K562 (cell line): ENCODE results near the gene GAPDHS. TPM values are rescaled to one million over a fixed set of nuclear protein-coding genes. Genes with fewer than 3 reads are reported as not detected.

Experiments
- ATAC-seq: fragments of 200-7000 bp; cut with Tn5 transposase; 3 replicates; pipeline ENCODE4 v1.9.1; 2020; ENCODE audit warnings: moderate library complexity
- BruUV-seq: library from RNA; stranded (reverse); fragments of 400-500 nt; replicated peaks from 2 replicates; lab custom pipeline; 2021; lab: Mats Ljungman, UMichigan
- CTCF ChIA-PET: fragments of 300-600 bp; formaldehyde crosslinking; extraction: SDS; loops from one replicate; lab custom pipeline; 2021; ENCODE audit warnings: low intra/inter-chr PET ratio; lab: Yijun Ruan, JAX
- POLR2A ChIA-PET: fragments of 300-600, 350-650 bp; sonication (Branson Sonifier 250); formaldehyde crosslinking; extraction: SDS; loops from one replicate; lab custom pipeline; 2021; ENCODE audit warnings: antibody characterized with exemption, inconsistent platforms; lab: Yijun Ruan, JAX
- DNase-seq, 4 experiments: peaks; one replicate each; pipeline versions ENCODE4 v3.0.0 to v3.0.0-alpha.2; 2011 to 2018; ENCODE audit warnings: low spot score in 3 of 4, mixed read lengths in 3 of 4; ENCODE audit errors: extremely low read depth in 1 of 4
- FAIRE-seq: peaks from 2 replicates; lab custom pipeline; 2011; peaks lifted over from hg19 to GRCh38; lab: Jason Lieb, UNC
- H2AFZ ChIP-seq: 2 replicates; pipeline ENCODE4 v1.6.0; 2011; ENCODE audit warnings: low read depth, low read length, control low read depth, inconsistent platforms
- H3K27ac ChIP-seq: fragments of 200-600 bp; 3 replicates; pipeline ENCODE4 v1.8.0; 2011; ENCODE audit warnings: low read depth, mild to moderate bottlenecking, control low read depth, inconsistent platforms, low read length, moderate library complexity, mixed read lengths; ENCODE audit errors: extremely low read depth
- H3K27me3 ChIP-seq, 2 experiments: fragments of 300-600 bp in 1 of 2; 2 replicates in 1 of 2; 3 replicates in 1 of 2; pipeline versions ENCODE4 v1.6.0 to v1.8.0; 2011; ENCODE audit warnings: inconsistent platforms in 2 of 2, low read length in 2 of 2, mild to moderate bottlenecking in 1 of 2, mixed read lengths in 1 of 2, moderate library complexity in 1 of 2; ENCODE audit not compliant: control insufficient read depth in 2 of 2, insufficient read depth in 2 of 2
- H3K36me3 ChIP-seq: fragments of 300-600 bp; 3 replicates; pipeline ENCODE4 v1.8.0; 2011; ENCODE audit warnings: mild to moderate bottlenecking, low read length, inconsistent platforms; ENCODE audit not compliant: control insufficient read depth, insufficient read depth
- H3K4me1 ChIP-seq, 2 experiments: fragments of 200-600 bp in 1 of 2; replicated peaks in 1 of 2; 2 replicates in 1 of 2; 3 replicates in 1 of 2; pipeline versions ENCODE4 v1.5.1 to v1.8.0; 2011; ENCODE audit warnings: inconsistent platforms in 2 of 2, low read length in 2 of 2, mild to moderate bottlenecking in 1 of 2, mixed read lengths in 1 of 2, moderate library complexity in 1 of 2; ENCODE audit not compliant: control insufficient read depth in 2 of 2, insufficient read depth in 2 of 2
- H3K4me2 ChIP-seq: 2 replicates; pipeline ENCODE4 v1.6.1; 2011; ENCODE audit warnings: low read length, control low read depth, inconsistent platforms, mixed read lengths; ENCODE audit not compliant: insufficient read depth
- H3K4me3 ChIP-seq: fragments of 200-600 bp; sonication (generic), shearing (Covaris generic); 2 replicates; pipeline ENCODE4 v1.5.1; 2016; ENCODE audit warnings: control low read depth, inconsistent platforms
- H3K79me2 ChIP-seq: fragments of 200-600 bp; 3 replicates; pipeline ENCODE4 v1.8.0; 2011; ENCODE audit warnings: low read length, inconsistent platforms; ENCODE audit not compliant: control insufficient read depth, insufficient read depth
- H3K9ac ChIP-seq, 2 experiments: 2 replicates each; pipeline versions ENCODE4 v1.6.0 to v1.6.1; 2011; ENCODE audit warnings: low read depth in 2 of 2, low read length in 2 of 2, control low read depth in 1 of 2, inconsistent platforms in 1 of 2, mild to moderate bottlenecking in 1 of 2, mixed read lengths in 1 of 2; ENCODE audit not compliant: insufficient read depth in 1 of 2
- H3K9me1 ChIP-seq: one replicate; pipeline ENCODE4 v1.6.0; 2011; ENCODE audit warnings: inconsistent platforms, mild to moderate bottlenecking, low read length, moderate library complexity; ENCODE audit not compliant: control insufficient read depth, insufficient read depth
- H3K9me3 ChIP-seq: replicated peaks from 2 replicates; pipeline ENCODE4 v1.5.1; 2011; ENCODE audit warnings: low read depth, low read length, inconsistent platforms; ENCODE audit not compliant: control insufficient read depth, insufficient read depth
- H4K20me1 ChIP-seq: replicated peaks from 2 replicates; pipeline ENCODE4 v1.6.1; 2011; ENCODE audit warnings: low read length, inconsistent platforms, mixed read lengths; ENCODE audit not compliant: control insufficient read depth, insufficient read depth
- E2F3 ChIP-seq: fragments of 250-450 bp; sonication (Bioruptor Pico); IDR thresholded peaks from 2 replicates; pipeline ENCODE4 v1.4.0; 2020; ENCODE audit warnings: mild to moderate bottlenecking
- GATA2 ChIP-seq: sonication (generic); formaldehyde crosslinking; IDR thresholded peaks from 2 replicates; pipeline ENCODE4 v1.4.0; 2020; ENCODE audit warnings: mild to moderate bottlenecking, missing genetic modification reagents
- HNRNPUL1 ChIP-seq: fragments of 200-400 bp; formaldehyde crosslinking; IDR thresholded peaks from 2 replicates; pipeline ENCODE4 v1.6.1; 2017; ENCODE audit warnings: low read length
- JUN ChIP-seq, 2 experiments: sonication (generic) in 1 of 2; formaldehyde crosslinking in 1 of 2; IDR thresholded peaks; 2 replicates each; pipeline versions ENCODE4 v1.6.1 to v1.8.0; 2012 to 2022; ENCODE audit warnings: borderline replicate concordance in 2 of 2, mild to moderate bottlenecking in 2 of 2, improper control_type of control experiment in 1 of 2, low read depth in 1 of 2, low read length in 1 of 2, missing genetic modification reagents in 1 of 2
- PTRF ChIP-seq: fragments of 450-650 bp; IDR thresholded peaks from 2 replicates; pipeline ENCODE4 v1.6.1; 2016; ENCODE audit warnings: mild to moderate bottlenecking, missing genetic modification characterization, missing compliant biosample characterization
- SMAD3 ChIP-seq: fragments of 450-650 bp; formaldehyde crosslinking; conservative IDR thresholded peaks from 2 replicates; pipeline ENCODE4 v1.4.0; 2020; ENCODE audit warnings: mild to moderate bottlenecking
- TRIM28 ChIP-seq: fragments of 450-650 bp; IDR thresholded peaks from 2 replicates; pipeline ENCODE4 v1.6.1; 2017
- ZC3H4 ChIP-seq: sonication (generic); formaldehyde crosslinking; IDR thresholded peaks from 2 replicates; pipeline ENCODE4 v1.9.0; 2021; ENCODE audit warnings: missing genetic modification reagents, borderline replicate concordance
- ZNF140 ChIP-seq: fragments of 250-450 bp; sonication (Bioruptor Pico); IDR thresholded peaks from 2 replicates; pipeline ENCODE4 v1.8.0; 2021; ENCODE audit warnings: moderate library complexity, mild to moderate bottlenecking, inconsistent platforms
- ZNF354B ChIP-seq: fragments of 250-450 bp; sonication (Bioruptor Pico); IDR thresholded peaks from 2 replicates; pipeline ENCODE4 v1.4.0; 2020
- ZNF644 ChIP-seq: fragments of 200-800 bp; sonication (Bioruptor generic); IDR thresholded peaks from 2 replicates; pipeline ENCODE4 v1.6.1; 2016; ENCODE audit warnings: low read depth, missing genetic modification characterization, missing compliant biosample characterization
- WGBS: fragments of 100-300 bp; shearing (Covaris generic); methylation state at CpG from one replicate; pipeline ENCODE4 v1.1.6; 2016; ENCODE audit warnings: low coverage, mixed read lengths; ENCODE audit not compliant: insufficient coverage; ENCODE audit errors: missing lambda C conversion rate; 5-methylcytosine and 5-hydroxymethylcytosine counted together
- in situ Hi-C: fragments of 300-500 bp; cut with MboI; formaldehyde crosslinking; loops from 4 replicates; pipeline ENCODE4 v1.15.0; 2018; ENCODE audit warnings: inconsistent platforms, mixed read lengths
- intact Hi-C: fragments of 100-400 bp; cut with micrococcal nuclease; formaldehyde crosslinking; loops from 2 replicates; pipeline ENCODE4 v1.14.2; 2022
- polyA plus RNA-seq, 8 experiments: library from polyadenylated mRNA; depleted of rRNA in 4 of 8; stranded (reverse) in 5 of 8; unstranded in 3 of 8; fragments of >200 nt; fragmentation: Nextera tagmentation in 2 of 8; fragmentation: Illumina TruSeq in 1 of 8; extraction: Ambion mirVana in 2 of 8; extraction: Trizol in 1 of 8; gene quantifications; 2 replicates each; pipeline versions ENCODE4 v1.2.1 to v1.2.3, GENCODE V29; 2011 to 2014; ENCODE audit warnings: inconsistent platforms in 1 of 8, missing spikeins in 1 of 8
- total RNA-seq, 7 experiments: library from RNA; depleted of rRNA in 6 of 7; stranded (reverse); fragments of >200 nt in 6 of 7; fragmentation: Illumina TruSeq in 2 of 7; extraction: Trizol in 2 of 7; gene quantifications; 2 replicates each; pipeline versions ENCODE4 v1.2.1 to v1.2.3, GENCODE V29; 2011 to 2021; ENCODE audit warnings: low replicate concordance in 1 of 7
- TF ChIP-seq, protein P1 (sequence below): fragments of 450-650 bp; formaldehyde crosslinking; IDR thresholded peaks from 2 replicates; pipeline ENCODE4 v1.4.0; 2020; ENCODE audit warnings: mild to moderate bottlenecking, moderate library complexity
- TF ChIP-seq, protein P2 (sequence below), 2 experiments: fragments of 200-800 bp in 1 of 2; sonication (Bioruptor generic) in 1 of 2; sonication (generic) in 1 of 2; formaldehyde crosslinking in 1 of 2; IDR thresholded peaks in 1 of 2; conservative IDR thresholded peaks in 1 of 2; 2 replicates each; pipeline versions ENCODE4 v1.5.0 to v1.6.1; 2016 to 2020; ENCODE audit warnings: missing compliant biosample characterization in 1 of 2, missing genetic modification characterization in 1 of 2, missing genetic modification reagents in 1 of 2

Gene GAPDHS
- total and polyA plus RNA-seq, 9 of the 15 experiments (the other 6 are each of a cell fraction or from before 2014, with no cell fraction given): 0.08 to 0.12 TPM; not detected in 7

DNA sequence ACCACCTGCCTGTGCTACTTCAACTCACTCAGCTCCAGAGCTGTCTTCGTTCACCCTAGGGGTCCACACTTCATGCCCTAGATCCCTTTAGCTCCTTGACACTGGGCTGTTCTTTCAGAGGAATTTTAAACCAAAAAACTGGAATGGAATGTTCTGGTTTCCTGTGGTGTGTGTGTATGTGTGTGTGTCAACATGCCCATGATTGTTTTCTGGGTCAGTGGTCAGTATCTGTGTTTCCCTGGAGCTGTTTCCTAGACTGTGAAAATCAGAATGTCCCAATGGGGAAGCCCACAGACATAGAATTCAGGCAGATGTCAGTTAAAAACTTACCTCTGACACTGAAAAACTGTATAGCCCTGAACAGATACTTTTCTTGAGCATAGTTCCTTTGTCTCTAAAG, 54.1 kb downstream of the GAPDHS start:
- ChIA-PET POLR2A (no interaction called here), CTCF (no interaction called here)
- Histone ChIP-seq H3K79me2 (no peaks in the 10 kb centered on the region), H4K20me1 (no peaks in the 10 kb centered on the region), H3K27me3 (peaks cover 4 to 16% of the 10 kb centered on the region in 2 experiments; a peak in 3 of 5 replicates), H3K4me3 (no peak overlapping the region), H3K9ac (no peak overlapping the region), H3K9me1 (no peaks in the 10 kb centered on the region), H3K27ac (no peak overlapping the region), H2AFZ (no peak overlapping the region), H3K4me2 (no peak overlapping the region), H3K9me3 (no peaks in the 10 kb centered on the region), H3K36me3 (no peaks in the 10 kb centered on the region), H3K4me1 (peaks cover 0 to 6% of the 10 kb centered on the region in 2 experiments; a peak in 3 of 5 replicates)
- peak; percentile 57 for FAIRE-seq
- in situ Hi-C loops (no loop called here), intact Hi-C loops (no loop called here)
- ATAC-seq: no peak
- no peak for DNase-seq
- WGBS: 0% methylated on average over 1 of the region's 1 CpG
- TF ChIP-seq E2F3 (CRISPR knock-in tag): no peak
- no peak for TF ChIP-seq JUN (IDR thresholded peaks at IDR 0.05; ENCODE audit: borderline replicate concordance, low read depth, low read length)
- no peak for TF ChIP-seq JUN (CRISPR knock-in tag; IDR thresholded peaks at IDR 0.05; ENCODE audit: borderline replicate concordance)
- no peak for TF ChIP-seq HNRNPUL1
- TF ChIP-seq ZNF644: no peak
- TF ChIP-seq ZNF354B: no peak
- no peak for TF ChIP-seq TRIM28
- TF ChIP-seq, protein P1, sequence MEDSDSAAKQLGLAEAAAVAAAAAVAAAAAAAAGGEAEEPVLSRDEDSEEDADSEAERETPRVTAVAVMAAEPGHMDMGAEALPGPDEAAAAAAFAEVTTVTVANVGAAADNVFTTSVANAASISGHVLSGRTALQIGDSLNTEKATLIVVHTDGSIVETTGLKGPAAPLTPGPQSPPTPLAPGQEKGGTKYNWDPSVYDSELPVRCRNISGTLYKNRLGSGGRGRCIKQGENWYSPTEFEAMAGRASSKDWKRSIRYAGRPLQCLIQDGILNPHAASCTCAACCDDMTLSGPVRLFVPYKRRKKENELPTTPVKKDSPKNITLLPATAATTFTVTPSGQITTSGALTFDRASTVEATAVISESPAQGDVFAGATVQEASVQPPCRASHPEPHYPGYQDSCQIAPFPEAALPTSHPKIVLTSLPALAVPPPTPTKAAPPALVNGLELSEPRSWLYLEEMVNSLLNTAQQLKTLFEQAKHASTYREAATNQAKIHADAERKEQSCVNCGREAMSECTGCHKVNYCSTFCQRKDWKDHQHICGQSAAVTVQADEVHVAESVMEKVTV (CRISPR knock-in tag): no peak
- TF ChIP-seq ZNF140 (CRISPR knock-in tag): no peak
- no peak for TF ChIP-seq SMAD3 (CRISPR knock-in tag)
- TF ChIP-seq PTRF: no peak
- no peak for TF ChIP-seq GATA2 (CRISPR knock-in tag)
- TF ChIP-seq, protein P2, sequence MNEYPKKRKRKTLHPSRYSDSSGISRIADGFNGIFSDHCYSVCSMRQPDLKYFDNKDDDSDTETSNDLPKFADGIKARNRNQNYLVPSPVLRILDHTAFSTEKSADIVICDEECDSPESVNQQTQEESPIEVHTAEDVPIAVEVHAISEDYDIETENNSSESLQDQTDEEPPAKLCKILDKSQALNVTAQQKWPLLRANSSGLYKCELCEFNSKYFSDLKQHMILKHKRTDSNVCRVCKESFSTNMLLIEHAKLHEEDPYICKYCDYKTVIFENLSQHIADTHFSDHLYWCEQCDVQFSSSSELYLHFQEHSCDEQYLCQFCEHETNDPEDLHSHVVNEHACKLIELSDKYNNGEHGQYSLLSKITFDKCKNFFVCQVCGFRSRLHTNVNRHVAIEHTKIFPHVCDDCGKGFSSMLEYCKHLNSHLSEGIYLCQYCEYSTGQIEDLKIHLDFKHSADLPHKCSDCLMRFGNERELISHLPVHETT (CRISPR knock-in tag; conservative IDR thresholded peaks at IDR 0.05 in 1 of 2, IDR thresholded peaks at IDR 0.05 in 1 of 2): no peak
- no peak for TF ChIP-seq ZC3H4 (CRISPR knock-in tag)
- no TSS peak for BruUV-seq
